ENCODE measurements around the gene CEP170B.

DNA sequence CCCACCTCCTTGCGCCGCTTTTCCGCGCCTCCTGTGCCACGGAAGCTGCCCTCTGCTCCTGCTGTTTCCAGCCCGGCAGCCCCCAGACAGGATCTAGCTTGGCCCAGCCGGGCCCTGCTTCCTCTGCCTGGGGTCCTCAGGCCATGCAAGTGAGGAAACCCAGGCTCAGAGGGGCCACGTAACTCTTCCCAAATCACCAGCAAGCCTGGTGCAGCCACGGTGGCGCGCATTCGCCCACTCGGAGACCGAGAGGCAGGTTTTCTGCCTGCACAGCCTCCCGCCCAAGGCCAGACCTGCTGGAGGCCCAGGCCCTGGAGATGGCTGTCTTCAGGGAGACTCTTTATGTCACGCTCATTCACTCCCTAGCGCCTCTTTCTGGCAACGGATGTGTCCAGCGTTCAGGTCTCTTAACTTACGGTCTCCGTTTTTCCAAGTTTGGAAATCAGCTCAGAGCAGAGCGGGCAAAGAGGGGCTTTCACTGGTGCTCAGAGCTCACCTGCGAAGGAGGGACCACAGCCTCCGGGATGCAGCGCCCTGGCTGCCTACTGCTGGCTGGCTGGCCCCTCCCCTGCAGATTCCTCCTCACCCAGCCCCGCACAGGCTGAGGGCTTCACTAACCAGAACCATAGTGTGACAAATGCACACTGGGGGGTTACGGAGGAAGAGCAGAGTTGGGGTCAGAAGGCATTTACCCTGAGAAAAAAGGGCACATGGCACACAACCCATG is 20.6 kb upstream of the CEP170B start:
- TF ChIP-seq, protein P1, sequence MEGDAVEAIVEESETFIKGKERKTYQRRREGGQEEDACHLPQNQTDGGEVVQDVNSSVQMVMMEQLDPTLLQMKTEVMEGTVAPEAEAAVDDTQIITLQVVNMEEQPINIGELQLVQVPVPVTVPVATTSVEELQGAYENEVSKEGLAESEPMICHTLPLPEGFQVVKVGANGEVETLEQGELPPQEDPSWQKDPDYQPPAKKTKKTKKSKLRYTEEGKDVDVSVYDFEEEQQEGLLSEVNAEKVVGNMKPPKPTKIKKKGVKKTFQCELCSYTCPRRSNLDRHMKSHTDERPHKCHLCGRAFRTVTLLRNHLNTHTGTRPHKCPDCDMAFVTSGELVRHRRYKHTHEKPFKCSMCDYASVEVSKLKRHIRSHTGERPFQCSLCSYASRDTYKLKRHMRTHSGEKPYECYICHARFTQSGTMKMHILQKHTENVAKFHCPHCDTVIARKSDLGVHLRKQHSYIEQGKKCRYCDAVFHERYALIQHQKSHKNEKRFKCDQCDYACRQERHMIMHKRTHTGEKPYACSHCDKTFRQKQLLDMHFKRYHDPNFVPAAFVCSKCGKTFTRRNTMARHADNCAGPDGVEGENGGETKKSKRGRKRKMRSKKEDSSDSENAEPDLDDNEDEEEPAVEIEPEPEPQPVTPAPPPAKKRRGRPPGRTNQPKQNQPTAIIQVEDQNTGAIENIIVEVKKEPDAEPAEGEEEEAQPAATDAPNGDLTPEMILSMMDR (IDR thresholded peaks at IDR 0.05) = no peak
- no peak for TF ChIP-seq EZH2 (IDR thresholded peaks at IDR 0.05; ENCODE audit: borderline replicate concordance, insufficient read depth, low read depth, low read length, poor library complexity, severe bottlenecking)
